ENCODE measurements around the gene MYO1B. TPM values are rescaled to one million over a fixed set of nuclear protein-coding genes. Genes with fewer than 3 reads are reported as not detected.
A peak's percentile ranks its signal among the peaks of the same experiment; 100 is the strongest.

The MYO1B gene
- total RNA-seq, 1 experiment from 2014 or later: not detected

DNA sequence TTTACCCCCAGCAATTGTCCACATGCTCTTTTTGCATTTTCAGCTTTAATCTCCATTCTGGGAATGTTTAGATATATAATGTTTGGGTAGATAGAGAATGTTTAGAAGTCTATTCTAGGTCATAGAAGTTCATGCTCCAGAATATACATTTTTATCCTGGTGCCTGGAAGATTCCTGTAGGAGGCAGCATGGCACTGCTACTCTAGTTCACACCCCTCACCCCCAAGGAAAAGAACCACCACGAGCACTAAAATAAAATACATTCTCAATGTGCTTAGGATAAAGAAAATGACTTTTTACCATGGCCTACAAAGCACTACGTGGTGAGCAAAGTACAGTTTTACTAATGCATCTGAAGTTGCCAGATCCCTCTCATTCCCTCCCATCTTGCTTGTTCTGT is 53.8 kb downstream of the MYO1B start:
- no peaks in the 10 kb centered on the region for H3K9me2 ChIP-seq (replicated peaks; ENCODE audit: insufficient read depth, low read length)
- no peak overlapping the region for H3K9ac ChIP-seq (ENCODE audit: low read length)
- H3K4me1 ChIP-seq (ENCODE audit: low read length): no peaks in the 10 kb centered on the region
- no peak overlapping the region for H3K4me2 ChIP-seq (ENCODE audit: low read depth, low read length, poor library complexity, severe bottlenecking)
- H4K20me1 ChIP-seq (ENCODE audit: insufficient read depth, low read depth, low read length): no peaks in the 10 kb centered on the region
- H3K27me3 ChIP-seq (ENCODE audit: low read length): 0 out of 2 replicates have a peak, but pooled peaks cover 4% of the 10 kb centered on the region
- no peaks in the 10 kb centered on the region for H3K9me3 ChIP-seq (ENCODE audit: low read length)
- H3K36me3 ChIP-seq (ENCODE audit: insufficient read depth, low read length): no peaks in the 10 kb centered on the region
- H3K4me3 ChIP-seq (ENCODE audit: low read length): no peak overlapping the region
- H3K27ac ChIP-seq (ENCODE audit: low read length): no peak overlapping the region
- no peak for DNase-seq
- H2AFZ ChIP-seq (ENCODE audit: low read length): no peak overlapping the region
- no peaks in the 10 kb centered on the region for H3K79me2 ChIP-seq (ENCODE audit: low read length)

DNA sequence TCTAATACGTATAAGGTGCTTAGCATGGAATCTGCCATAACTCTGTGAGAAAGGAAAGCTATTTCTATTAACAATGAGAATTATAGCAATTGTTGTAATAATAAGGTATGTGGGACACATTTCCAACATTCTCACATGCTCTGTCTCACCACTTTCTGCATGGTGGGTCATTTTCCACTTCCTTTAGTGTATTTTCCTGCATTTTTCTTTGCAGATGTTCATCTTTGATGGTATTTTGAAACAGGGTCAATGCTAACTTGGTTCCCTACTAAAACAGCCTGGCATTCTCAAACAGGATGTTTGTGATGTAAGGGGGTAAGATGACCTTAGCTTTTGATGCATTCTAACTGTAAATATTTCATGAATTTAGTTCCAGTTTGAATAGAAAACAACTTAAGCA is 54.7 kb downstream of the MYO1B start:
- Histone ChIP-seq H2AFZ (ENCODE audit: low read length) (no peak overlapping the region), H3K9ac (ENCODE audit: low read length) (no peak overlapping the region), H3K4me3 (ENCODE audit: low read length) (no peak overlapping the region), H3K9me2 (replicated peaks; ENCODE audit: insufficient read depth, low read length) (no peaks in the 10 kb centered on the region), H3K36me3 (ENCODE audit: insufficient read depth, low read length) (no peaks in the 10 kb centered on the region), H3K27ac (ENCODE audit: low read length) (no peak overlapping the region), H3K4me2 (ENCODE audit: low read depth, low read length, poor library complexity, severe bottlenecking) (no peak overlapping the region), H4K20me1 (ENCODE audit: insufficient read depth, low read depth, low read length) (no peaks in the 10 kb centered on the region), H3K4me1 (ENCODE audit: low read length) (no peaks in the 10 kb centered on the region), H3K79me2 (ENCODE audit: low read length) (no peaks in the 10 kb centered on the region), H3K9me3 (ENCODE audit: low read length) (no peaks in the 10 kb centered on the region), H3K27me3 (ENCODE audit: low read length) (0 out of 2 replicates have a peak, but pooled peaks cover 4% of the 10 kb centered on the region)
- no peak for DNase-seq

DNA sequence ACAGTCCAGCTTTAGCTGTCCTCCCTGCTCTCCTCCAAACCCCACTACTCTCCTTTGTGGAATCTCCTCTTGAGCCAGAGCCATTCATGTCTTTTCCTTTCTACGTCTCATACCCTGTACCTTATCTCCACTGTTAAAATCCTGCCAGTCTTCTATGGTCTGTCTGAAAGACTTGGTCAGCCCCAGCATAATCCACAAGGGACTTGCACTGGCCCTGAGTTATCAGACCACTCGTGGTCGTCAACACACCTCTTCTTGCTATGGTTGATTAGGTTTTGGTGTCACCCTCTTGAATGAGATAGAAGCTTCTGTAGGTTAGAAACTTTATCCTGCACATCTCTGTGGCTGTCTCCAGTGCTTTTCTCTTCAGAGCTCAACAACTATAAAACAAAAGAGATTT is 56.8 kb downstream of the MYO1B start:
- Histone ChIP-seq H3K4me1 (ENCODE audit: low read length) (no peaks in the 10 kb centered on the region), H3K27me3 (ENCODE audit: low read length) (0 out of 2 replicates have a peak, but pooled peaks cover 4% of the 10 kb centered on the region), H2AFZ (ENCODE audit: low read length) (no peak overlapping the region)

DNA sequence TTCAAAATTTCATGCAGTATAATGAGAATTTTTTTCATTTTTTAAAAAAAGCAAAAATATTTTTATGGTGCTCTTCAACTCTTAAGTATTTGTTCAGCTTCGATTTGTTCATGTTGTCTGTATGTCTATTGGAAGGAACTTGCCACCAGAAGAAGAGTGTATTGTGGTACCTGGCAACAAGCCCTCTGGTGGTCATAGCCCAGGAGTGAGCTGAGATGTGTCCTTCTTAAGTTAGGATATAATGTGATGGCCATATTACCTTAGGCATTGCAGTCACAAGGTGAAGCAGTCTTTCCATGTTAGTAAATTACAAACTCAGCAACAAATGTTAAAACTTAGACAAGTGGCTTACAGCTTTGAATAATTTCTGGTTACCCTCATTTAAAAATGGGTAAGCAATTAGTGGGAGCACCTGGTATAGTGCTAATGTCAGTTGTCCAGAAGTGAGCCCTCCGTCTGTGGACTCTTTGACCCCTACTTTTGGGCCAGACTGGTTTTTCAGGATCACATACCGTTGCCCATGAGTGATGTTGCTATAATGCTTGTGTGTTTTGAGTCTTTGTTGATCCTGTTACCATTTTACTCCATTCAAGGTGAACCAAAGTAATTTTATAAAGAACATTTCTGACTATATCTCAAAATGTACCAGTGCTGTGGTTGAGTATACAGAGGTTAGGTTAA is 57.4 kb downstream of the MYO1B start:
- no peaks in the 10 kb centered on the region for H3K9me2 ChIP-seq (replicated peaks; ENCODE audit: insufficient read depth, low read length)
- no peak overlapping the region for H3K9ac ChIP-seq (ENCODE audit: low read length)
- no peaks in the 10 kb centered on the region for H3K4me1 ChIP-seq (ENCODE audit: low read length)
- no peak overlapping the region for H2AFZ ChIP-seq (ENCODE audit: low read length)
- H3K4me3 ChIP-seq (ENCODE audit: low read length): no peak overlapping the region
- no peaks in the 10 kb centered on the region for H3K27me3 ChIP-seq (ENCODE audit: low read length)
- H3K79me2 ChIP-seq (ENCODE audit: low read length): no peaks in the 10 kb centered on the region
- H3K9me3 ChIP-seq (ENCODE audit: low read length): no peaks in the 10 kb centered on the region
- no peak overlapping the region for H3K27ac ChIP-seq (ENCODE audit: low read length)
- H4K20me1 ChIP-seq (ENCODE audit: insufficient read depth, low read depth, low read length): no peaks in the 10 kb centered on the region
- H3K36me3 ChIP-seq (ENCODE audit: insufficient read depth, low read length): no peaks in the 10 kb centered on the region
- H3K4me2 ChIP-seq (ENCODE audit: low read depth, low read length, poor library complexity, severe bottlenecking): no peak overlapping the region
- peak; percentile 49 for DNase-seq

More for the DNA sequence above, 56.8 kb downstream of the MYO1B start:
- H3K4me2 ChIP-seq (ENCODE audit: low read depth, low read length, poor library complexity, severe bottlenecking): no peak overlapping the region
- H3K9me2 ChIP-seq (replicated peaks; ENCODE audit: insufficient read depth, low read length): no peaks in the 10 kb centered on the region
- no peaks in the 10 kb centered on the region for H4K20me1 ChIP-seq (ENCODE audit: insufficient read depth, low read depth, low read length)
- H3K27ac ChIP-seq (ENCODE audit: low read length): no peak overlapping the region
- no peak overlapping the region for H3K4me3 ChIP-seq (ENCODE audit: low read length)
- no peak overlapping the region for H3K9ac ChIP-seq (ENCODE audit: low read length)
- H3K36me3 ChIP-seq (ENCODE audit: insufficient read depth, low read length): no peaks in the 10 kb centered on the region
- DNase-seq: no peak
- no peaks in the 10 kb centered on the region for H3K79me2 ChIP-seq (ENCODE audit: low read length)
- no peaks in the 10 kb centered on the region for H3K9me3 ChIP-seq (ENCODE audit: low read length)

DNA sequence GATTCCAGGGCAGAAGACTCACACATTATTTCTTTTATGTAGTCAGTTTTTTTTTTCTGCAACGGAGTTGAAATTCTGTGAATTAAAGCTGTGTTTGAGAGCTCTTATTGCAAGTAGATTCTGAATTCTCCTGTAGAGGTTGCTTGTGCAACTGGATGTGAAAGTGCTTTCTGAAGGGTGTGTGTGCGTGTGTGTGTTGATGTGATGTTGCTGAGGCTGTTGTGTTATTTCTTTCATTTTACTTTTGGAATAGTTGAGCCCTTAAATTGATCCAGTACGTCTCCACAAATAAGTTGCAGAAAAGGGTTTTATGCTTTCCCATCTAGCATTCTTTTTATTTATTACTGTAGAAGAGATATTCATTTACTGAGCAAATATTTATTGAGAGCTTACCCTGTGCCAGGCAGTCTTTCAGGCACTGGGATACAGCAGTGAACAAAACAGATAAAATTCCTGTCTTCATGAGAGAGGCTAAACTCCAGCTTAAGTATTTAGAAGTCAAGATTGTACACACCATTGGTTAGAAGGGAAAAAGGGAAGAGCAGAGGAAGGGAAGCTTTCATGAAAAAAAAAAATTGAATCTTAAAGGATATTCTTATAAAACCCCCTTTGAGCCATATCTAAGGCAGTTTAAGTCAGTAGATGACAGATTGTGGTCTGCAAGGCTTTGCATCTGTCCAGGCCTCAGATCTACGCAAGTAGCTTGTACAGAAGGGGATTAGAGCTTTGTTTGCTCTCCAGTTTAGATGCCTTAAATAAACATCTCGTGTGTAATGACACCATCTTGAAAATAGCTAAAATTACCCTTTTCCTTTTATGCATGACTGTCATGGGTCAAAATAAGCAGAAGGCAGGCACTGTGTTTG is 58.2 kb downstream of the MYO1B start:
- no peaks in the 10 kb centered on the region for H3K27me3 ChIP-seq (ENCODE audit: low read length)
- H3K4me2 ChIP-seq (ENCODE audit: low read depth, low read length, poor library complexity, severe bottlenecking): no peak overlapping the region
- no peaks in the 10 kb centered on the region for H4K20me1 ChIP-seq (ENCODE audit: insufficient read depth, low read depth, low read length)
- no peaks in the 10 kb centered on the region for H3K36me3 ChIP-seq (ENCODE audit: insufficient read depth, low read length)
- no peaks in the 10 kb centered on the region for H3K9me2 ChIP-seq (replicated peaks; ENCODE audit: insufficient read depth, low read length)
- DNase-seq: no peak
- H3K27ac ChIP-seq (ENCODE audit: low read length): no peak overlapping the region
- no peaks in the 10 kb centered on the region for H3K4me1 ChIP-seq (ENCODE audit: low read length)
- H3K4me3 ChIP-seq (ENCODE audit: low read length): no peak overlapping the region
- no peak overlapping the region for H3K9ac ChIP-seq (ENCODE audit: low read length)
- no peak overlapping the region for H2AFZ ChIP-seq (ENCODE audit: low read length)
- H3K9me3 ChIP-seq (ENCODE audit: low read length): no peaks in the 10 kb centered on the region
- H3K79me2 ChIP-seq (ENCODE audit: low read length): no peaks in the 10 kb centered on the region

DNA sequence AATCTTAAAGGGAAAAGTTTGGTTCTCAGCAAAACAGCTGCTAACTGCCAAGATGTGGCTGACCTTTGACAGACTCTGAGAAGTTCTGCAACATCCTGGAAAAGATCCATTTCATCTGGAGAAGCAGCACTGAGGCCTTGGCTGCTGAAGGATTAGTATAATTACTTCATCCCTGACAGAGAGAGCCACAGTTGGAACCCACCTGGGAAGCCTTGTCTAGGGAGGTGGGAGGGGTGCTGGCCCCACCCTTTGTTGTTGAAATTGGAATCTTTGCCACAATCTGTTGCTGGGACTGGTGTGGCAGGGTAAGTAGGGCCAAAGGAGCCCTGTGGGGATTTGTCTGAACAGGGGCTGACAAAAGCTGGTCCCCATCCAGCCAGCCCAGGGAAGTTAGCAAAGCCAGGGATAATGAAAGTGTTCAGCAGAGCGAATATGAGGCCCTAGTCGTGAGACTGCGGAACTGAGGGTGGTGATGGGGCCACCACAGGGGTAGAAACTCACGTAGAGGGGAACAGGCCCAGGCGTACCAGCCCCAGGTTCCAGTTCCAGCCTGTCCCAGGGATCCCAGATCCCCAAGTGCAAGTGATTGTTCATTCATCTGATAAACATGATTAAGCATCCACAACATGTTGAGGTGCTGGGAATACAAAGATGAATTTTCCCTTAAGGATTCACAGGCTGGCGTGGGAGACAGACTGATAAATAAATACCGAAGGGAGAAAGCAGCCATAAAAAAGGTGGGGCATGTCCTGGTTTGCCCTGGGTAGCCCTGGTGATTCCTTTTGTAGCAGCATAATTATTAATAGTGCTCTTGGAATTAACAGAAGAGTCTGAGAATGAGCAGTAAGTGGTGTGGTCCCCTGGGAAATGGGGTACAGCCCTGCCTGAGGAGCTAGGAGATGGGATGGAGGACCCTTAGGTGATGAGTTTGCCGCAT is 60.0 kb downstream of the MYO1B start:
- no peak for DNase-seq
- Histone ChIP-seq H3K79me2 (ENCODE audit: low read length) (no peaks in the 10 kb centered on the region), H3K4me2 (ENCODE audit: low read depth, low read length, poor library complexity, severe bottlenecking) (no peak overlapping the region), H3K27ac (ENCODE audit: low read length) (no peak overlapping the region), H3K4me1 (ENCODE audit: low read length) (no peaks in the 10 kb centered on the region), H4K20me1 (ENCODE audit: insufficient read depth, low read depth, low read length) (no peaks in the 10 kb centered on the region), H3K4me3 (ENCODE audit: low read length) (no peak overlapping the region), H2AFZ (ENCODE audit: low read length) (no peak overlapping the region), H3K9ac (ENCODE audit: low read length) (no peak overlapping the region), H3K9me3 (ENCODE audit: low read length) (no peaks in the 10 kb centered on the region), H3K27me3 (ENCODE audit: low read length) (no peaks in the 10 kb centered on the region), H3K9me2 (replicated peaks; ENCODE audit: insufficient read depth, low read length) (no peaks in the 10 kb centered on the region), H3K36me3 (ENCODE audit: insufficient read depth, low read length) (no peaks in the 10 kb centered on the region)

DNA sequence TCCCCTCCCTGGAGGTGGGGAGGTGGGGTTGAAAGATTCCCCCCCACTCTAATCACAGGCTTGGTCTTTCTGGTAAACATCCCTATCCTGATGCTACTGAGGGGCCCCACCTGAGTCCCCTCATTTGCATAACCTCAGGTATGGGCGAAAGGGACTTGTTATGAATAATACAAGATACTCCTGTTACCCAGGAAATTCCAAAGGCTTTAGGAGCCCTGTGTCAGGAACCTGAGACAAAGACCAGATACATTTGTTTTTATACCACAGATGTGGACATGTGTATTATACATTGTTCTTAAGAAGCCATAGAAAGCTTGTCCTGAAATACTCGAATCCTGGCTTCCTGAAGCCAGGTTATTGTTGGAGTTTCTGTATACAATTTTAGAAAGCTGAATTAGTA is 62.8 kb downstream of the MYO1B start:
- H4K20me1 ChIP-seq (ENCODE audit: insufficient read depth, low read depth, low read length): no peaks in the 10 kb centered on the region
- H3K4me3 ChIP-seq (ENCODE audit: low read length): no peak overlapping the region
- H3K4me1 ChIP-seq (ENCODE audit: low read length): no peaks in the 10 kb centered on the region
- no peak overlapping the region for H2AFZ ChIP-seq (ENCODE audit: low read length)
- no peak overlapping the region for H3K4me2 ChIP-seq (ENCODE audit: low read depth, low read length, poor library complexity, severe bottlenecking)
- H3K79me2 ChIP-seq (ENCODE audit: low read length): no peaks in the 10 kb centered on the region
- DNase-seq: no peak
- H3K9ac ChIP-seq (ENCODE audit: low read length): no peak overlapping the region
- H3K9me2 ChIP-seq (replicated peaks; ENCODE audit: insufficient read depth, low read length): no peaks in the 10 kb centered on the region
- no peak overlapping the region for H3K27ac ChIP-seq (ENCODE audit: low read length)
- no peaks in the 10 kb centered on the region for H3K36me3 ChIP-seq (ENCODE audit: insufficient read depth, low read length)
- H3K27me3 ChIP-seq (ENCODE audit: low read length): no peaks in the 10 kb centered on the region
- H3K9me3 ChIP-seq (ENCODE audit: low read length): no peaks in the 10 kb centered on the region

DNA sequence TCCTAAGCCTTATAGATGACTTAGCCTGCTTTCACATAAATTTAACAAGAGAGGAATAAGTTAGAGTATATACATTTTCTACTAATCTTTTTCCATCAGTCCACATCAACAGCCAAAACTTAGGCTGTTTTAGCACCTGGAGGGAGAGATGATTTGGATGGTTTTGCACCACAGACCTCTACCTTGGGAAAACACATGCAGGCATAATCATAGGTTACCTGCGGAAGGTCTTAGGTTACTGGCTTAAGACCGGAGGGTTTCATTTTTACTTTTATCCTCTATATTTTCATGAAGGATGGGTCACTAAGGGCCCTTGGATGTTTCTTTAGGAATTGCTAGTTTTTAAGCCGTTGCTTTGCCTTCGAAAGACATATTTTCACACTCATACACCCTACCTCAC is 66.0 kb downstream of the MYO1B start:
- Histone ChIP-seq H3K4me3 (ENCODE audit: low read length) (no peak overlapping the region), H4K20me1 (ENCODE audit: insufficient read depth, low read depth, low read length) (no peaks in the 10 kb centered on the region), H2AFZ (ENCODE audit: low read length) (no peak overlapping the region), H3K9me3 (ENCODE audit: low read length) (no peaks in the 10 kb centered on the region), H3K27ac (ENCODE audit: low read length) (no peak overlapping the region), H3K9me2 (replicated peaks; ENCODE audit: insufficient read depth, low read length) (no peaks in the 10 kb centered on the region), H3K4me2 (ENCODE audit: low read depth, low read length, poor library complexity, severe bottlenecking) (no peak overlapping the region), H3K36me3 (ENCODE audit: insufficient read depth, low read length) (no peaks in the 10 kb centered on the region), H3K27me3 (ENCODE audit: low read length) (no peaks in the 10 kb centered on the region), H3K79me2 (ENCODE audit: low read length) (no peaks in the 10 kb centered on the region), H3K4me1 (ENCODE audit: low read length) (no peaks in the 10 kb centered on the region), H3K9ac (ENCODE audit: low read length) (no peak overlapping the region)
- DNase-seq: no peak

Data from Karpas-422 (cell line).